Ishikawa (cell line): ENCODE results near the gene MTHFD1.

ENCODE experiments used
- CREB1 ChIP-seq: IDR thresholded peaks from 2 replicates; pipeline ENCODE4 v1.6.1; 2012; ENCODE audit warnings: low read depth
- EP300 ChIP-seq: IDR thresholded peaks from 2 replicates; pipeline ENCODE4 v1.6.1; 2012; ENCODE audit warnings: borderline replicate concordance
- MAX ChIP-seq: IDR thresholded peaks from 2 replicates; pipeline ENCODE4 v1.6.1; 2012
- NFIC ChIP-seq: IDR thresholded peaks from 2 replicates; pipeline ENCODE4 v1.6.1; 2012
- RAD21 ChIP-seq: IDR thresholded peaks from 2 replicates; pipeline ENCODE4 v1.6.1; 2012; ENCODE audit warnings: low read depth
- TAF1 ChIP-seq: IDR thresholded peaks from 2 replicates; pipeline ENCODE4 v1.6.1; 2012; ENCODE audit warnings: low read depth, mild to moderate bottlenecking
- TEAD4 ChIP-seq: IDR thresholded peaks from 2 replicates; pipeline ENCODE4 v1.6.1; 2012
- YY1 ChIP-seq: IDR thresholded peaks from 2 replicates; pipeline ENCODE4 v1.6.1; 2012; ENCODE audit warnings: low read depth
- TF ChIP-seq, protein P1 (sequence below): IDR thresholded peaks from 2 replicates; pipeline ENCODE4 v1.6.1; 2012; ENCODE audit warnings: low read depth, mild to moderate bottlenecking

DNA sequence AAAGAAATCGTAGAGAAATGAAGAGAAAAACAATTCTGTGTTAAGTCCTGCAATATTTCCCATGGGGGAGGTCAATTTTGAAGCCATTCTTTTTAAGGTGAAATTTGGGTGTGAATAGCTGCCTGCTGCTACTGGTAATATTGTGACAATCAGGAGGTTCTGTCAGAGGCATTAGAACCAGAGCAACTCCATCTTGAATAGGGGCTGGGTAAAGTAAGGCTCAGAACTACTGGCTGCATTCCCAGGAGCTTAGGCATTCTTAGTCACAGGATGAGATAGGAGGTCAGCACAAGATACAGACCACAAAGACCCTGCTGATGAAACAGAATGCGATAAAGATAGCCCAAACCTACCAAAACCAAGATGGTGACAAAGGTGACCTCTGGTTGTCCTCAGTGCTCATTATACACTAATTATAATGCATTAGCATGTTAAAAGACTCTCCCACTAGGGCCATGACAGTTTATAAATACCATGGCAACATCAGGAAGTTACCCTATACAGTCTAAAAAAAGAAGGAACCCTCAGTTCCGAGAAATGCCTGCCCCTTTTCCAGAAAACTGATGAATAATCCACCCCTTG is 24.8 kb upstream of the MTHFD1 start:
- TF ChIP-seq TEAD4 (no peak), TAF1 (no peak), MAX (no peak), EP300 (no peak), YY1 (no peak), NFIC (no peak), RAD21 (no peak), CREB1 (no peak)
- TF ChIP-seq, protein P1, sequence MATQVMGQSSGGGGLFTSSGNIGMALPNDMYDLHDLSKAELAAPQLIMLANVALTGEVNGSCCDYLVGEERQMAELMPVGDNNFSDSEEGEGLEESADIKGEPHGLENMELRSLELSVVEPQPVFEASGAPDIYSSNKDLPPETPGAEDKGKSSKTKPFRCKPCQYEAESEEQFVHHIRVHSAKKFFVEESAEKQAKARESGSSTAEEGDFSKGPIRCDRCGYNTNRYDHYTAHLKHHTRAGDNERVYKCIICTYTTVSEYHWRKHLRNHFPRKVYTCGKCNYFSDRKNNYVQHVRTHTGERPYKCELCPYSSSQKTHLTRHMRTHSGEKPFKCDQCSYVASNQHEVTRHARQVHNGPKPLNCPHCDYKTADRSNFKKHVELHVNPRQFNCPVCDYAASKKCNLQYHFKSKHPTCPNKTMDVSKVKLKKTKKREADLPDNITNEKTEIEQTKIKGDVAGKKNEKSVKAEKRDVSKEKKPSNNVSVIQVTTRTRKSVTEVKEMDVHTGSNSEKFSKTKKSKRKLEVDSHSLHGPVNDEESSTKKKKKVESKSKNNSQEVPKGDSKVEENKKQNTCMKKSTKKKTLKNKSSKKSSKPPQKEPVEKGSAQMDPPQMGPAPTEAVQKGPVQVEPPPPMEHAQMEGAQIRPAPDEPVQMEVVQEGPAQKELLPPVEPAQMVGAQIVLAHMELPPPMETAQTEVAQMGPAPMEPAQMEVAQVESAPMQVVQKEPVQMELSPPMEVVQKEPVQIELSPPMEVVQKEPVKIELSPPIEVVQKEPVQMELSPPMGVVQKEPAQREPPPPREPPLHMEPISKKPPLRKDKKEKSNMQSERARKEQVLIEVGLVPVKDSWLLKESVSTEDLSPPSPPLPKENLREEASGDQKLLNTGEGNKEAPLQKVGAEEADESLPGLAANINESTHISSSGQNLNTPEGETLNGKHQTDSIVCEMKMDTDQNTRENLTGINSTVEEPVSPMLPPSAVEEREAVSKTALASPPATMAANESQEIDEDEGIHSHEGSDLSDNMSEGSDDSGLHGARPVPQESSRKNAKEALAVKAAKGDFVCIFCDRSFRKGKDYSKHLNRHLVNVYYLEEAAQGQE = no peak
